HCT116 (cell line): ENCODE results near the gene VWA5B1. TPM values are rescaled to one million over a fixed set of nuclear protein-coding genes. Genes with fewer than 3 reads are reported as not detected.

Source experiments
- ATAC-seq: fragments of 200-7000 bp; cut with Tn5 transposase; 2 replicates; pipeline ENCODE4 v1.9.1; 2020; ENCODE audit warnings: mild to moderate bottlenecking, moderate library complexity
- BruUV-seq: library from RNA; stranded (reverse); fragments of 400-500 nt; replicated peaks from 2 replicates; lab custom pipeline; 2021; lab: Mats Ljungman, UMichigan
- CTCF ChIA-PET: fragments of 300-600 bp; sonication (Branson Sonifier 250); formaldehyde crosslinking; loops from one replicate; lab custom pipeline; 2021; ENCODE audit warnings: antibody characterized with exemption; lab: Charles Lee
- POLR2A ChIA-PET: fragments of 300-600, 350-600 bp; sonication (Branson Sonifier 250); formaldehyde crosslinking; loops from one replicate; lab custom pipeline; 2021; ENCODE audit warnings: antibody characterized with exemption; lab: Charles Lee
- RAD21 ChIA-PET, 2 experiments: fragments of 300-600 bp; sonication (Branson Sonifier 250); formaldehyde crosslinking; loops; one replicate each; lab custom pipeline; 2023; ENCODE audit warnings: low total read pairs in 2 of 2; ENCODE audit not compliant: uncharacterized antibody in 2 of 2, unreplicated experiment in 2 of 2, low non-redundant PET in 1 of 2; lab: Charles Lee
- DNase-seq: peaks from one replicate; pipeline ENCODE4 v3.0.0-alpha.2; 2010; ENCODE audit warnings: low read depth, low spot score
- H2AFZ ChIP-seq: fragments of 200-600 bp; shearing (Covaris generic), sonication (generic); 2 replicates; pipeline ENCODE4 v1.6.1; 2017; ENCODE audit warnings: low read depth, mixed run types, mixed read lengths, antibody characterized with exemption, low read length; ENCODE audit not compliant: poor library complexity, severe bottlenecking
- H3K27ac ChIP-seq: 2 replicates; pipeline ENCODE4 v1.5.1; 2012; ENCODE audit warnings: low read depth, low read length
- H3K27me3 ChIP-seq: fragments of 200-600 bp; sonication (generic); 2 replicates; pipeline ENCODE4 v1.6.1; 2016; ENCODE audit warnings: mixed run types, low read length, mixed read lengths; ENCODE audit not compliant: insufficient read depth
- H3K36me3 ChIP-seq, 2 experiments: fragments of 200-500 bp in 1 of 2; fragments of 200-600 bp in 1 of 2; sonication (Bioruptor generic) in 1 of 2; sonication (generic) in 1 of 2; 2 replicates each; pipeline versions ENCODE4 v1.5.1 to v1.6.1; 2014 to 2016; ENCODE audit warnings: low read length in 2 of 2, inconsistent platforms in 1 of 2, mixed read lengths in 1 of 2, mixed run types in 1 of 2; ENCODE audit not compliant: insufficient read depth in 2 of 2, control insufficient read depth in 1 of 2
- H3K4me1 ChIP-seq, 2 experiments: fragments of 200-600 bp in 1 of 2; sonication (generic) in 1 of 2; 2 replicates each; pipeline versions ENCODE4 v1.5.1 to v1.6.1; 2012 to 2017; ENCODE audit warnings: low read length in 2 of 2, inconsistent platforms in 1 of 2, mild to moderate bottlenecking in 1 of 2, mixed read lengths in 1 of 2, mixed run types in 1 of 2, moderate library complexity in 1 of 2; ENCODE audit not compliant: insufficient read depth in 2 of 2, control insufficient read depth in 1 of 2
- H3K4me2 ChIP-seq: fragments of 200-600 bp; sonication (generic); 2 replicates; pipeline ENCODE4 v1.6.1; 2017; ENCODE audit warnings: mixed run types, low read length, mixed read lengths
- H3K4me3 ChIP-seq, 2 experiments: fragments of 200-600 bp in 1 of 2; sonication (generic) in 1 of 2; replicated peaks in 1 of 2; 2 replicates each; pipeline ENCODE4 v1.5.1; 2011 to 2016; ENCODE audit warnings: low read length in 2 of 2, control low read depth in 1 of 2, low read depth in 1 of 2, mild to moderate bottlenecking in 1 of 2, mixed read lengths in 1 of 2, mixed run types in 1 of 2
- H3K79me2 ChIP-seq: fragments of 200-600 bp; sonication (generic); 2 replicates; pipeline ENCODE4 v1.6.1; 2017; ENCODE audit warnings: mild to moderate bottlenecking, mixed run types, low read length, moderate library complexity, mixed read lengths; ENCODE audit not compliant: insufficient read depth
- H3K9ac ChIP-seq: fragments of 200-600 bp; sonication (generic); 2 replicates; pipeline ENCODE4 v1.6.1; 2016; ENCODE audit warnings: low read length, mixed read lengths
- H3K9me2 ChIP-seq: fragments of 200-600 bp; sonication (generic), shearing (Covaris generic); 2 replicates; pipeline ENCODE4 v1.6.1; 2017; ENCODE audit warnings: mixed run types, mild to moderate bottlenecking, moderate library complexity; ENCODE audit not compliant: insufficient read depth
- H3K9me3 ChIP-seq, 2 experiments: fragments of 200-500 bp in 1 of 2; fragments of 200-600 bp in 1 of 2; sonication (Bioruptor generic) in 1 of 2; sonication (generic) in 1 of 2; 2 replicates each; pipeline ENCODE4 v1.6.1; 2014 to 2017; ENCODE audit warnings: low read length in 2 of 2, mixed read lengths in 2 of 2, inconsistent platforms in 1 of 2, low read depth in 1 of 2, mild to moderate bottlenecking in 1 of 2, mixed run types in 1 of 2, moderate library complexity in 1 of 2; ENCODE audit not compliant: control insufficient read depth in 1 of 2, insufficient read depth in 1 of 2
- H4K20me1 ChIP-seq: fragments of 200-600 bp; sonication (generic), shearing (Covaris generic); 2 replicates; pipeline ENCODE4 v1.6.1; 2017; ENCODE audit warnings: mixed run types, mild to moderate bottlenecking, moderate library complexity; ENCODE audit not compliant: insufficient read depth
- ATF3 ChIP-seq: IDR thresholded peaks from 2 replicates; pipeline ENCODE4 v1.6.1; 2012
- CBX3 ChIP-seq: IDR thresholded peaks from 2 replicates; pipeline ENCODE4 v1.6.1; 2012; ENCODE audit warnings: low read depth
- CEBPB ChIP-seq: IDR thresholded peaks from 2 replicates; pipeline ENCODE4 v1.6.1; 2012; ENCODE audit warnings: low read depth
- CTCF ChIP-seq, 3 experiments: fragments of 200-600 bp in 1 of 3; sonication (generic) in 1 of 3; IDR thresholded peaks in 2 of 3; conservative IDR thresholded peaks in 1 of 3; 2 replicates each; pipeline ENCODE4 v1.5.1; 2012 to 2017; ENCODE audit warnings: low read depth in 2 of 3, low read length in 2 of 3, antibody characterized with exemption in 1 of 3, borderline replicate concordance in 1 of 3, control low read depth in 1 of 3, mild to moderate bottlenecking in 1 of 3, mixed read lengths in 1 of 3, mixed run types in 1 of 3, moderate library complexity in 1 of 3; ENCODE audit not compliant: insufficient read depth in 1 of 3
- ELF1 ChIP-seq: IDR thresholded peaks from 2 replicates; pipeline ENCODE4 v1.6.1; 2012; ENCODE audit warnings: low read depth, borderline replicate concordance
- EZH2 ChIP-seq: fragments of 200-600 bp; sonication (generic); IDR thresholded peaks from 2 replicates; pipeline ENCODE4 v1.6.1; 2017; ENCODE audit warnings: antibody characterized with exemption, mixed run types
- FOSL1 ChIP-seq: IDR thresholded peaks from 2 replicates; pipeline ENCODE4 v1.6.1; 2012; ENCODE audit warnings: low read depth
- POLR2A ChIP-seq: IDR thresholded peaks from 2 replicates; pipeline ENCODE4 v1.7.0; 2011; ENCODE audit warnings: borderline replicate concordance; ENCODE audit not compliant: insufficient read depth, insufficient read length; ENCODE audit errors: extremely low read depth
- POLR2AphosphoS5 ChIP-seq: IDR thresholded peaks from 2 replicates; pipeline ENCODE4 v1.6.1; 2011; ENCODE audit warnings: mild to moderate bottlenecking, low read depth, low read length, moderate library complexity
- RAD21 ChIP-seq: IDR thresholded peaks from 2 replicates; pipeline ENCODE4 v1.6.1; 2012; ENCODE audit warnings: low read depth, mild to moderate bottlenecking
- REST ChIP-seq: IDR thresholded peaks from 2 replicates; pipeline ENCODE4 v1.6.1; 2012; ENCODE audit warnings: low read depth
- SIN3A ChIP-seq: IDR thresholded peaks from 2 replicates; pipeline ENCODE4 v1.6.1; 2012; ENCODE audit warnings: low read depth
- SRF ChIP-seq: IDR thresholded peaks from 2 replicates; pipeline ENCODE4 v1.6.1; 2012; ENCODE audit warnings: low read depth
- YY1 ChIP-seq: IDR thresholded peaks from 2 replicates; pipeline ENCODE4 v1.6.1; 2011; ENCODE audit warnings: low read length, low read depth, moderate library complexity, mild to moderate bottlenecking; ENCODE audit not compliant: insufficient replicate concordance; ENCODE audit errors: extremely low read depth
- ZBTB33 ChIP-seq: IDR thresholded peaks from 2 replicates; pipeline ENCODE4 v1.6.1; 2011; ENCODE audit warnings: mild to moderate bottlenecking, low read length, moderate library complexity; ENCODE audit not compliant: insufficient replicate concordance; ENCODE audit errors: extremely low read depth
- ZFX ChIP-seq: fragments of 450-650 bp; IDR thresholded peaks from 2 replicates; pipeline ENCODE4 v1.6.1; 2017
- ZNF274 ChIP-seq: fragments of 200-500 bp; sonication (Bioruptor generic); IDR thresholded peaks from 2 replicates; pipeline ENCODE4 v1.6.1; 2014; ENCODE audit warnings: mild to moderate bottlenecking, low read depth, low read length, inconsistent platforms
- intact Hi-C: fragments of 100-400 bp; cut with micrococcal nuclease; formaldehyde crosslinking; loops from 2 replicates; pipeline ENCODE4 v1.10.0; 2022
- total RNA-seq: library from RNA; stranded (reverse); gene quantifications from one replicate; pipeline ENCODE4 v1.2.1, GENCODE V29; 2021; ENCODE audit not compliant: unreplicated experiment

Gene VWA5B1
- total RNA-seq, 1 experiment from 2014 or later = not detected

GRCh38 chr1:20307026-20307425 lies 16.4 kb downstream of the VWA5B1 start:
- no TSS peak for BruUV-seq
- DNase-seq (no peak), ATAC-seq (no peak)
- Histone ChIP-seq H3K36me3 (no peaks in the 10 kb centered on the region), H3K9me2 (no peaks in the 10 kb centered on the region), H3K79me2 (no peaks in the 10 kb centered on the region), H3K4me1 (no peaks in the 10 kb centered on the region), H3K9ac (no peak overlapping the region), H3K9me3 (no peaks in the 10 kb centered on the region), H3K27ac (no peak overlapping the region), H3K4me3 (no peak overlapping the region), H2AFZ (no peak overlapping the region), H3K4me2 (no peak overlapping the region), H4K20me1 (no peaks in the 10 kb centered on the region), H3K27me3 (0 out of 2 replicates have a peak, but pooled peaks cover 6% of the 10 kb centered on the region)
- ChIA-PET CTCF (no interaction called here), RAD21 (no interaction called here), POLR2A (no interaction called here)
- intact Hi-C loops = no loop called here
- TF ChIP-seq REST (no peak), CEBPB (no peak), POLR2AphosphoS5 (no peak), EZH2 (no peak), CTCF (IDR thresholded peaks at IDR 0.05 in 2 of 3, conservative IDR thresholded peaks at IDR 0.05 in 1 of 3; ENCODE audit: borderline replicate concordance in 1 of 3, insufficient read depth in 1 of 3, low read depth in 2 of 3, low read length in 2 of 3) (no peak), YY1 (no peak), ZNF274 (no peak), POLR2A (no peak), ZBTB33 (no peak), ELF1 (no peak), CBX3 (no peak), SRF (no peak), ZFX (no peak), SIN3A (no peak), FOSL1 (no peak), ATF3 (no peak), RAD21 (no peak)
